GM18519 (cell line): Measurements from ENCODE around the gene SRGAP1.
"Not testable (repeated sequence)": the region's sequence is repeated elsewhere in the genome, so short reads cannot be mapped to it uniquely, and the experiment has no call there.

Experiments
- ATAC-seq: cut with Tn5 transposase; IDR thresholded peaks from one replicate; pipeline ENCODE4 v1.9.1; 2021; ENCODE audit warnings: mild to moderate bottlenecking, moderate library complexity; ENCODE audit not compliant: unreplicated experiment, low FRiP score

SRGAP1 gene

DNA sequence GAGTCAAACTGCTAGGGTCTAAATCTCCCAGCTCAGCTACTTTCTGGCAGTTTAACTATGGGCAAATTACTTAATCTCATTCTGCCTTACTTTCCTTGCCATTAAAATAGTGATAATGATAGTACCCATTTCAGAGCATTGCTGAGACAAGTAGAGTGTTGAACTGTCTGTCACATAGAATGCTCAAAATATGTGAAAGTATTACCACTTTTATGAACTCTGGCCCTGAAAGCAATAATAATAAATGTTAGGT lies 19.9 kb downstream of the SRGAP1 start:
- no peak for ATAC-seq

GRCh38 chr12:63865448-63865847 lies 20.9 kb downstream of the SRGAP1 start:
- ATAC-seq, result no peak

- no peak for ATAC-seq
These were observed 22.6 kb downstream of the SRGAP1 start for GRCh38 chr12:63867053-63867452.

- ATAC-seq, result no peak
These were observed 25.2 kb downstream of the SRGAP1 start for GRCh38 chr12:63869656-63870055.

GRCh38 chr12:63870838-63871237 lies 26.3 kb downstream of the SRGAP1 start:
- ATAC-seq, result no peak

GRCh38 chr12:63874897-63875480 lies 30.5 kb downstream of the SRGAP1 start:
- no peak for ATAC-seq

- no peak for ATAC-seq
These were observed 31.2 kb downstream of the SRGAP1 start for GRCh38 chr12:63875703-63876102.

DNA sequence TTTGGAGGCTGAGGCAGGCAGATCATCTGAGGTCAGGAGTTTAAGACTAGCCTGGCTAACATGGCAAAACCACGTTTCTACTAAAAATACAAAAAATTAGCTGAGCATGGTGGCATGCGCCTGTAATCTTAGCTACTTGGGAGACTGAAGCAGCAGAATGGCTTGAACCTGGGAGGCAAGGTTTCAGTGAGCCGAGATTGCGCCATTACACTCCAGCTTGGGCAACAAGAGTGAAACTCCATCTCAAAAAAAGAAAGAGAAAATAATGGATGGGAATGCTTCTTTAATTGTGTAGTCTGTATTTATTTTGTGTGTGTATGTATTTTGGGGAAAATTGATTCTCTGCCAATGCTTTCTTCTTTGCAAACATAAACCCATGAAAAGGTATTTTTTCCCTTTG lies 32.5 kb downstream of the SRGAP1 start:
- ATAC-seq, result no peak

DNA sequence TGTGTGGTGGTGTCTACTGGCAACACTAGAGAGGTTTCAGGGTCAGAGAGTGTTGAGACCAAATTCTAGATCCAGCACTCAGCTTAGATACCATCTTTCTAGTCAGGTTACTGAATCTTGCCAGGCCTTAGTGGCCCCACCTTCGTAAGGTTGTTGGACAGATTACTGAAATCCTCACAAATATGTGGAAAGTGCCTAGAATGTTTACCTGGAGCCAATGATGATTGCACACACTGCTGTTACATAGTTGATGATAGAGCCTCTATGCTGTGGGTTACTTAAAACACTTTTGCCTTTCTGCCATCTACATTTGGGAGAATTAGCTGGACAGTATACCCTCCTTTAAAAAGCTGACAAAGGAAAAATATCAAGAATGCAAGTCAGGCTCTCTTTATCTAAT lies 33.2 kb downstream of the SRGAP1 start:
- no peak for ATAC-seq

DNA sequence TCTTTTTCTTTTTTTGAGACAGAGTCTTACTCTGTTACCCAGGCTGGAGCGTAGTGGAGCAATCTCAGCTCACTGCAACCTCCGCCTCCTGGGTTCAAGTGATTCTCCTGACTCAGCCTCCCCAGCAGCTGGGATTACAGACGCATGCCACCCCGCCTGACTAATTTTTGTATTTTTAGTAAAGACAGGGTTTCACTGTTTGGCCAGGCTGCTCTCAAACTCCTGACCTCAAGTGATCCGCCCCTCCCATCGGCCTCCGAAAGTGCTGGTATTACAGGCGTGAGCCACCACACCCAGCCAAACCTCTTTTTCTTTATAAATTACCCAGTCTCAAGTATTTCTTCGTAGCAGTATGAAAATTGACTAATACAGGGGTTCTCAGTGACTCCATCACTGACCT lies 35.7 kb downstream of the SRGAP1 start:
- ATAC-seq, result not testable (repeated sequence)

DNA sequence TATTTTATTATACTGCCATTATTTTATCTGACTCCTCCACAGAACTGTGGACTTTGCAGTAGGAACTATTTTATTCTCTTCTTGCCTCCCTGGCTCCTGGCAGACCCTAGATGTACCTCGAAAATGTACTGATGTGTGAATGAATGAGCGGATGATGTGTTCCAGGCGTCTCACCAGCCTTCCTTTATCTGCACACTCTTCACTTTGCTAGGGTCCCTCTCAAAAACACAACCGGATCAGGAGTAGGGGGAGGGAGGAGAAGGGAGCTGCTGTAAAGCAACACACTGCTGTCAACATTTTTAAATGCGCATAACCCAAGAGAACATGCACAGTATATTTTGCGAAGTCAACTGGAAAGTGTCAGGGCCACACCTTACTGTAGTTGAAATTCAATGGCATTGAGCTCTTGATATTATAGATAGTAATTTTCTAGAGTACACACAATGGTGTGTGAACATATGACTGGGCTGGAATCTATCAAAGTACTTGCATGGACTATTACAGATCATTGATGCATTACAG lies 36.3 kb downstream of the SRGAP1 start:
- no peak for ATAC-seq

DNA sequence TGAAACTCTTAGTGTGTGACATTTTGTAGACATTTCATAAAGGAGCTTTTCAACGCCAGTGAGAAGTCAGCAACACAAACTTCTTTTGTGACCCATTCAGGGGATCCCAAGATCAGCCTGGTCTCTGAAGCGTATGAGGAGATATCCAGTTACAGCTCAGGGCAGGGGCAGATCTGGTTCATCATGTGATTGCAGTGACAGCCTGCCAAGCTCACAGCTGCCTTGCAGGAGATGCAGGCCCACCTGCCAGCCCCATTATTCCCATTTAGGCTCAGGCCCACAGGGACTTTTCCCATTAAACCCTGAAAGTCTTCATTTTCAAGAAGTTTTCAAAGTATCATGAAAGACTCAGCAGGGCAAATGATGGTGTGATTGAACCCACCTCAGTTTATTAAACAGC lies 38.3 kb downstream of the SRGAP1 start:
- no peak for ATAC-seq

- ATAC-seq, result no peak
These were observed 40.9 kb downstream of the SRGAP1 start for GRCh38 chr12:63885401-63885800.

DNA sequence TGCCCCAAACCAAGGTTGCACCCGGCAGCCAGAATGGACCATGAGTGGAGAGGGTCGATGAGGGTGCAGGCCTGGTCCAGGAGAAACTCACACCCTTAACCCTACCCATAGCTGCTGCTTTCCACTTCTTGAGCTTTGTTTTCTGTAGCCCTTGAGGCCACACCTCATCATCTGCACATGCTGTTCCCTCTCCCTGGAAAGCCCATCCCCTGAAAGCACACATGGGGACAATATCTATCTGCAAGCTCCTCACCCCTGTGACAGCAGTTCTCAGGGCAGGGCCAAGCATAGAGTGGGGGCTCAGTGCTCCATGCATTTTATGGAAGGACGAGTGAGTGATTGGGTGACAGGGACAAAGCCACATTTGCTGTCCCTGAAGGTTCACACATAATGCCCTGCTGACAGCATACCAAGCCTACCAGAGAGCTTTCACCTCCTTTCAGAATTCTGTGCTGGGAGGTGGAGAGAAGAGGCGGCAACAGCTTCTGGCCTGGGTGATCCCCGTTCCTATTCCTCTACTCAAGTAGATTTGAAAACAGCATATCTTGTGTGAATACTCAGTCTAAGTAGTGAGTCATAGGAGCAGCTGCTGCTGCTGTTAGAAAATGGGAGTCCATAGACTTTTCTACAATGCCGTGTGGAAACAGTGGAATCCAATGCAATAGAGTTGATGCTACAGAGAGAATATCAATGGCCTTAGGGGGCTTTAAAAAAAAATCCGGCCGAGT lies 44.6 kb downstream of the SRGAP1 start:
- ATAC-seq, result no peak

- ATAC-seq, result no peak
These were observed 45.4 kb downstream of the SRGAP1 start for GRCh38 chr12:63889721-63890509.

DNA sequence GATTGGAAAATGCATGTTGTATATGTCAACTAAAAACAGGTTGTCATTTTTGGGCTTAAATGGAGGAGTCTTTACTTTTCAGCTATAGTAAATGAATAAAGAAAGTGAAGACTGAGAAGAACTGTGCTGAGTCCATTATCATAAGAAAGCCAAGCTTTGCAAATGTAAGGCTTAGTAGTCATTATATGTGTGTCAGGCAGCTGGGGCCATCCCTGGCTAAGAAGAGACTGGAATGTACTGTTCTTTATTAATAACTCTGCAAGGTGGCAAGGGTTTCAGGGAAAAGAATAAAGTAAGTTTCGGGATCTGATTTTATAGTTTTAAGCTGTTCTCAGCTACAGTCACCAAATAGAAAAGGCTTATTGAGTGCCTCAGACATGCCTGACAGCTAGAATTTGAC lies 48.7 kb downstream of the SRGAP1 start:
- ATAC-seq, result no peak

DNA sequence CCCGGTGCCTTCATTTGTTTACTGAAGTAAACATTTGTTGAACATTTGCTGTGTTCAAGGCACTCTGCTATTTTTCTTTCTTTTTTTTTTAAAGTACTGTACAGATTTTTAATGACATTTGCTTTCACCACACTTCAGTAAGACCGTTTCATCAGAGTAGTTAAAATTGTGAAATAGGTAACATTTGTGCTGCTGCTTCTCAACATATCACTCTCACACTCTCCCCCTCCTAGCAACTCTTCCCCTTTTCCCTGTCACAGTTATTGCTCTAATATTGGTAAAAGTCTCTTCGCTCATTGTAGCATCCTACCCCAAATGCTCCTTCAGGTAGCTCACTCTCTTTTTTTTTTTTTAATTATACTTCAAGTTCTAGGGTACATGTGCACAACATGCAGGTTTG lies 49.6 kb downstream of the SRGAP1 start:
- no peak for ATAC-seq

DNA sequence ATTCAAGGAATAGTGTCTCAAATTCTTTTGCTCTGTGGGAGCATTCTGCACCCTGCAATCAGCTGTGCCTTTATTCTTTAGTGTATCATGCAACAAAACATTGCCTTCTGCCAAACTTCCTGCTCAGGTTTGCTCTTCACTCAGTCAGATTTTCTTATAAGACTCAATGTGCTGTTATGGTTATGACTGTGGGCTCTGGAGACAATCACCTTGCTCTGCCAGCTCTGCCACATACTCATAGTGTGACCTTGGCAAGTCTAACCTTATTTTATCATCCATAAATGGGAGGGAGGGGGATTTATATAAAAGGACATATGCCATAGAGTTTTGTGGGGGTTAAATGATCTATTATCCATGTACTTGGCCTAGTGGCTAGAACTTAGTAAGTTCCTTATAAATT lies 51.3 kb downstream of the SRGAP1 start:
- no peak for ATAC-seq

DNA sequence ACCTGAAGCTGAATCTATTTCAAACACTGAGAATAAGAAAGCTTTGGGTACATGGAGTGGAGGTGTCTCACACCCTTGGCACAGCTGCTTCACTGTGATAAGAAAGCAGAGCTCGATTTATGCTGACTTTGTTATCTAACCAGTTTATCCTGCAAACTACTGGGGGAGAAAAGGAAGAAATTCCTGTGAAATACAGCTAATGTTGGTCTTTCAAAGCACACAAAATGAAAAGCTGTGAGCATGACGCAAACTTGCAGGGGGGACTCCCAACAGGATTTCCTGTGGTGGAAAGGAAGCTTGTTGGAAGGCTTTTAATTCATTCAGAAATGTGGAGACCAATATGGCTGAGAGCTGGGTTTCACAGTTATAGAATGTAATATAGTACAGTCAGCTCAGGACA lies 53.4 kb downstream of the SRGAP1 start:
- no peak for ATAC-seq

DNA sequence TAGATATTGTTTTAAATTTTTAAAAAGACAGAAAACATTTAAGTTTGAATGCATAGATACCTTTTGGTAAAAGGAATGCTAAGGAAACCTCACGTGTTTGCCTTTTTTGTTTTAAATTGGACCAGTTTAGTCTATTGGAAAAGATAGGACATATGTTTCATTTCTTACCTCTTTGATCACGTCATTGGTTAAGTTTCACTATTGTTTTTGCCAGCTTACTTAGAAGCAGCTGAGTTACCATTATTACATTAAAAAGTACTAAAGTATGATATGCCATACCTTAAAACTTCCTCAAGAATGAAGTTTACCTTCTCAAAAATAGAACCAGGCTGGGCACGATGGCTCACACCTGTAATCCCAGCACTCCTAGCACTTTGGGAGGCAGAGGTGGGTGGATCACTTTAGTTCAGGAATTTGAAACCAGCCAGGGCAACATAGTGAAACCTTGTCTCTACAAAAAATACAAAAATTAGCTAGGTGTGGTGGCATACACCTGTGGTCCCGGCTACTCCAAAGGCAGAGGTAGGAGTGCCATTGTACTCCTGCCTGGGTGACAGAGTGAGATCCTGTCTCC lies 54.4 kb downstream of the SRGAP1 start:
- no peak for ATAC-seq

DNA sequence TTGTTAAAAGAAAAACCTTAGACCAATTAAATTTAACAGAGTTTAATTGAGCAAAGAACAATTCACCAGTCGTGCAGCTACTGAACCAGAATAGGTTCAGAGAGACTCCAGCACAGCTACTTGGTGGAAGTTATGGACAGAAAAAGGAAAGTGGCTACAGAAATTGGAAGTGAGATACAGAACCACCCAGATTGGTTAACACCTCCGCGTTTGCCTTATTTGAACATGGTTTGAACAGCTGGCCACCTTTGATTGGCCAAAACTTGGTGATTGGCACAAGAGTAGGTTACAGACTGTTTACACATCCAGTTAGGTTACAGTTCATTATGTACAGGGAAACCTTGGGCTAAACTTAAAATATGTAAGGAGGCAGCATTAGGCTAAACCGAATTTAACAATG lies 54.9 kb downstream of the SRGAP1 start:
- no peak for ATAC-seq
